IPS DF 6.9 (cell line): ENCODE results near the gene CLEC4G.

ENCODE experiments used
- DNase-seq: peaks from one replicate; pipeline ENCODE4 v3.0.0-alpha.2; 2013; ENCODE audit warnings: low read depth, low spot score
- H3K27ac ChIP-seq: one replicate; pipeline ENCODE4 v1.5.1; 2013; ENCODE audit warnings: low read length, control low read depth
- H3K27me3 ChIP-seq: 2 replicates; pipeline ENCODE4 v1.6.1; 2013; ENCODE audit warnings: mild to moderate bottlenecking, low read length; ENCODE audit not compliant: control insufficient read depth, insufficient read depth
- H3K36me3 ChIP-seq: 2 replicates; pipeline ENCODE4 v1.6.1; 2013; ENCODE audit warnings: low read length; ENCODE audit not compliant: control insufficient read depth, insufficient read depth
- H3K4me1 ChIP-seq: 2 replicates; pipeline ENCODE4 v1.6.1; 2013; ENCODE audit warnings: low read length; ENCODE audit not compliant: control insufficient read depth, insufficient read depth
- H3K4me3 ChIP-seq: 2 replicates; pipeline ENCODE4 v1.5.1; 2013; ENCODE audit warnings: mild to moderate bottlenecking, low read length
- H3K9me3 ChIP-seq: 2 replicates; pipeline ENCODE4 v1.6.1; 2013; ENCODE audit warnings: low read length, inconsistent platforms; ENCODE audit not compliant: control insufficient read depth, insufficient read depth
- WGBS: extraction: QIAGEN DNeasy Blood & Tissue Kit; methylation state at CpG from one replicate; pipeline ENCODE4 v1.1.7; 2013; ENCODE audit warnings: mixed read lengths, missing lambda C conversion rate; ENCODE audit not compliant: insufficient read length, insufficient coverage; 5-methylcytosine and 5-hydroxymethylcytosine counted together

The CLEC4G gene

GRCh38 chr19:7729211-7729610 is 2.7 kb downstream of the CLEC4G start:
- H3K27me3 ChIP-seq = peaks cover 4% of the 10 kb centered on the region; the same call in 1 of the 2 replicates
- WGBS = no CpG with 5 or more reads among the region's 16 CpGs
- H3K27ac ChIP-seq = no peak overlapping the region
- no peaks in the 10 kb centered on the region for H3K9me3 ChIP-seq
- H3K4me1 ChIP-seq = peaks cover 1% of the 10 kb centered on the region; the same call in 1 of the 2 replicates
- DNase-seq = no peak
- H3K4me3 ChIP-seq = no peak overlapping the region
- no peaks in the 10 kb centered on the region for H3K36me3 ChIP-seq

- H3K4me1 ChIP-seq = peaks cover 1% of the 10 kb centered on the region; the same call in 1 of the 2 replicates
- H3K4me3 ChIP-seq = no peak overlapping the region
- no peaks in the 10 kb centered on the region for H3K36me3 ChIP-seq
- H3K27me3 ChIP-seq = peaks cover 4% of the 10 kb centered on the region; the same call in 1 of the 2 replicates
- no CpG with 5 or more reads among the region's 2 CpGs for WGBS
- no peaks in the 10 kb centered on the region for H3K9me3 ChIP-seq
- no peak overlapping the region for H3K27ac ChIP-seq
- no peak for DNase-seq
These were observed 6.1 kb downstream of the CLEC4G start for GRCh38 chr19:7725791-7726190.

GRCh38 chr19:7722231-7722651 is 9.7 kb downstream of the CLEC4G start:
- Histone ChIP-seq H3K27ac (no peak overlapping the region), H3K27me3 (no peaks in the 10 kb centered on the region), H3K4me1 (no peaks in the 10 kb centered on the region), H3K36me3 (no peaks in the 10 kb centered on the region), H3K4me3 (no peak overlapping the region), H3K9me3 (no peaks in the 10 kb centered on the region)
- no CpG with 5 or more reads among the region's 5 CpGs for WGBS
- no peak for DNase-seq

GRCh38 chr19:7720351-7720750 is 11.6 kb downstream of the CLEC4G start:
- Histone ChIP-seq H3K36me3 (no peaks in the 10 kb centered on the region), H3K4me1 (no peaks in the 10 kb centered on the region), H3K9me3 (no peaks in the 10 kb centered on the region), H3K27me3 (no peaks in the 10 kb centered on the region), H3K27ac (no peak overlapping the region), H3K4me3 (no peak overlapping the region)
- no peak for DNase-seq
- WGBS = no CpG with 5 or more reads among the region's 6 CpGs

GRCh38 chr19:7718668-7719067 is 13.2 kb downstream of the CLEC4G start:
- Histone ChIP-seq H3K27ac (no peak overlapping the region), H3K4me3 (no peak overlapping the region), H3K27me3 (no peaks in the 10 kb centered on the region), H3K36me3 (no peaks in the 10 kb centered on the region), H3K4me1 (no peaks in the 10 kb centered on the region), H3K9me3 (no peaks in the 10 kb centered on the region)
- no CpG with 5 or more reads among the region's 8 CpGs for WGBS
- DNase-seq = no peak

GRCh38 chr19:7716762-7717161 is 15.1 kb downstream of the CLEC4G start:
- Histone ChIP-seq H3K9me3 (no peaks in the 10 kb centered on the region), H3K36me3 (no peaks in the 10 kb centered on the region), H3K27ac (no peak overlapping the region), H3K27me3 (no peaks in the 10 kb centered on the region), H3K4me3 (no peak overlapping the region), H3K4me1 (no peaks in the 10 kb centered on the region)
- no peak for DNase-seq
- WGBS = no CpG with 5 or more reads among the region's 1 CpG

GRCh38 chr19:7715671-7716070 is 16.2 kb downstream of the CLEC4G start:
- H3K4me3 ChIP-seq = no peak overlapping the region
- H3K27me3 ChIP-seq = no peaks in the 10 kb centered on the region
- no peaks in the 10 kb centered on the region for H3K36me3 ChIP-seq
- no peak for DNase-seq
- no peaks in the 10 kb centered on the region for H3K4me1 ChIP-seq
- no peaks in the 10 kb centered on the region for H3K9me3 ChIP-seq
- no peak overlapping the region for H3K27ac ChIP-seq
- no CpG with 5 or more reads among the region's 1 CpG for WGBS

- no peak overlapping the region for H3K4me3 ChIP-seq
- no peaks in the 10 kb centered on the region for H3K27me3 ChIP-seq
- H3K27ac ChIP-seq = no peak overlapping the region
- H3K9me3 ChIP-seq = no peaks in the 10 kb centered on the region
- no peak for DNase-seq
- H3K4me1 ChIP-seq = no peaks in the 10 kb centered on the region
- H3K36me3 ChIP-seq = no peaks in the 10 kb centered on the region
- no CpG with 5 or more reads among the region's 5 CpGs for WGBS
These were observed 21.3 kb downstream of the CLEC4G start for GRCh38 chr19:7710616-7711015.

GRCh38 chr19:7709932-7710460 is 21.9 kb downstream of the CLEC4G start:
- Histone ChIP-seq H3K4me1 (no peaks in the 10 kb centered on the region), H3K4me3 (no peak overlapping the region), H3K27ac (no peak overlapping the region), H3K9me3 (no peaks in the 10 kb centered on the region), H3K27me3 (no peaks in the 10 kb centered on the region), H3K36me3 (no peaks in the 10 kb centered on the region)
- no CpG with 5 or more reads among the region's 10 CpGs for WGBS
- no peak for DNase-seq

GRCh38 chr19:7706955-7707456 is 24.9 kb downstream of the CLEC4G start:
- Histone ChIP-seq H3K4me3 (no peak overlapping the region), H3K27me3 (no peaks in the 10 kb centered on the region), H3K9me3 (no peaks in the 10 kb centered on the region), H3K4me1 (no peaks in the 10 kb centered on the region), H3K27ac (no peak overlapping the region), H3K36me3 (no peaks in the 10 kb centered on the region)
- WGBS = no CpG with 5 or more reads among the region's 8 CpGs
- DNase-seq = no peak
